Activated CD8-positive, alpha-beta memory T cell treated with anti-CD3 and anti-CD28 coated beads, Interleukin-2, amount 50 U/mL, for 48 hours (primary cell): ENCODE measurements around the gene BBX.
"Not testable (repeated sequence)": the region's sequence is repeated elsewhere in the genome, so short reads cannot be mapped to it uniquely, and the experiment has no call there.

Source experiments
- DNase-seq: peaks from one replicate; pipeline ENCODE4 v3.0.0-alpha.2; 2020

The BBX gene

DNA sequence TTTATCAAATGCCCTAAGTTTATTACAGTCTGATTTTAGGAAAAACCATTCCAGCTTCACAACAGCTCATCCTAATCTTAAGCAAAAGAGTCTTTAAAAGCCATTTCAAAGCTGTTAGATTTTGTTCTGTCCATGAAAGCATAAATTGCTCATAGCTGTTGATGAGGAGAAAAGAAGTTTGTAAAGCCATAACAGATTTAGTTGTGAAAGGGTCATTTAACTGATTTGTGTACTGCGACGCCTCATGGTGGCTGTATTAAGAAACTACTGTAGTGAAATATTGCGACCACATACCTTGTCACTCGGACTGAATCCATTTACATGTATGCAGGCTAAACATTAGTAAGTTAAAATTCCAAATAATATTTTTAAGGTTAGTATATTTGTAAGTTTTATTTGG lies 20.9 kb downstream of the BBX start:
- no peak for DNase-seq

DNA sequence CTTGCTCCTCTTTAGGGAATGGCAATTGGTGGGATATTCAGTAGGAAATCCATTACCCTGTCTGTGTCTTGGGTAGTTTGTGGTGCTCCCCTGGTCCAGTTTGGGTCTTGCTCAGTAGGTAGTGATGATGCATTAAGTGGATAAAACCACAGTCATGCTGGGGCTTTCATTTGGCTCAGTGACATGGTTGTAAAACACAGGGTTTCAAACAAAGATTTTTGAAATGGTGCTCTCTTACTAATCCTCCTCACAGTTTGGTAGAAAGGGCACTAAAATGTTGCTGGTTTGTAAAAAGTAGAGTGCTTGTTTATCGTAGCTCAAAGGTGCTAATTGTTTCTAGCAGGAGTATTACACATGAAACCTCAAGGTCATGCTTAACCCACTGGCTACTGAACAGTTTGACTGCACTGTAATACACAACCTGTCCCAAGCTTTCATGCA lies 22.9 kb downstream of the BBX start:
- no peak for DNase-seq

DNA sequence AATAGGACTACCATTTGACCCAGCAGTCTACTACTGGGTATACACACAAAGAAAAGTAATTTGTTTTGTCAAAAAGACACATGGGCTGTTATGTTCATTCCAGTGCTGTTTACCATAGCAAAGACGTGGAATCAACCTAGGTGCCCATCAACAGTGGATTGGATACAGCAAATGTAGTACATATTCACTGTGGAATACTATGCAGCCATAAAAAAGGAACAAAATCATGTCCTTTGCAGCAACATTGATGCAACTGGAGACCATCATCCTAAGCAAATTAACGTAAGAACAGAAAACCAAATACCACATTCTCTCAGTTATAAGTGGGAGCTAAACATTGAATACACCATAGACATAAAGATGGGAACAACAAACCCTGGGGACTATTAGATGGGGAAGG lies 25.8 kb downstream of the BBX start:
- DNase-seq: no peak

DNA sequence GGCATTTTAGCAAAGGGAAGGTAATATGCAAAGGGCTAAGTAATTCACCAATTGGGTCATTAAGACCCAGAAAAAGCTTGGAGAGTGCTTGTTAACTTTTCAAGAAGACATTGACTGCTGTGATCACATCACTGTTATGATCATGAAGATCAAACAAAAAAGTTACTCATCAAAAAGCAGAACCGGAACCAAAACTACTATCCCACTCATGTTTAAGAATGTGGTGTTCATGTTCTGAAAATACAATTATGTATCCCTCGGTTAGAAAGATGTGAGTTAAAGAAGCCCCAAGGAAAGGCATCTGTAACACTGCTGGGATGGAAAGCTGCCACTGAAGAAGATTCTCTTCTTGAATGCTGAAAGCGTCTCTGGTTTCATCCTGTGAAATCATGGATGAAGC lies 32.6 kb downstream of the BBX start:
- DNase-seq: no peak

DNA sequence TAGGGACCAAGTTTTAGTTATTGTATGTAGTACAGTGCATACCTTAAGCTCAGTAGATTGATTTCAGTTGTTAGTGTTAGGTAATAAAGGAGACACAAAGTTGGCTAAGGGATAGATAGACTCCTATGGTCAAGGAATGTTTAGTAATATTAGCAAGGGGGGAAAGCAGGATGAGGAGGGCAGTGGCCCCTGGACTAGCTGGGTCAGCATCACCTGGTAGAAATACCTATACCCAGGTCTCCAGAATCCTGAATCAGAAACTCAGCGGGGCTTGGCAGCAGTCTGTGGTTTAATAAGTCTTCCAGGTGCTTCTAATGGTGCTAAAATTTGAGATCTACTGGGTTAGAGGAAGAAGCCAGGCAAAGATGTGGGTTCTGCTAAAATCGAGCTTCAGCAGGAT lies 35.0 kb downstream of the BBX start:
- no peak for DNase-seq

DNA sequence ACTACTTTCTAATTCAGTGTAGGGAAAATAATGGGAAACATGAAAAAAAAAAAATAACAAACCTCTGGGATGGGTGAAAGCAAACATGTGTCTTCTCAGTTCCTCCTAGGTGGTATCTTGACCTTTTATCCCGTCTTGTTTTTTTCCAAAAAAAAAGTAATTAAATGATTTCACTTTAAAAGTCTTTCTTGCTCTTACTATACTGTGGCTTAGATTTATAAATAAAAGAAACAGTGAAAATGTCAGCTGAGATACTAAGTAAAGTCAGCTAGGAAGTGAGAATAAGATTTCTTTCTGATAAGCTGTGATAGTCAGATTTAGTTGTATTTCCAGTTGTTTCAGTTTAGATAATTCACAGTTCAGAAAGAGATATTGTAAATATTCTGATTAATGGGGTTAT lies 37.4 kb downstream of the BBX start:
- DNase-seq: no peak

DNA sequence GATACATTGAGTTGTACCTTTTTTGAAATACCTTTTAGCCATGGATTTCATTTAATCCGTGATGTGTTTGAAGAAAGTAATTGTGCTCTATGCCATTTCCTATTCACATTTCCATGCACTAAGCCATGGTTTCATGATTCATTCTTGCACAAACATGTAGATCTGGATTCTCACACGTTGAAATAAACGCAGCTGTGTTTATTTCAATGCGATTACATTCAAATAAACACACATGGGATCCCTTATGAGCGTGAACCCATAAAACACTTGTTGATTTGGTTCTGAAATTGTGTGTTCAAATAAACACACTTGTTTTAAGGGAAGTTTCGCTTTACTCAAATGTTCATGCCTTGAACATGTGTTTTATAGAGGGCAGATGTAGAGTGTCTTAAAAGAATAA lies 39.2 kb downstream of the BBX start:
- no peak for DNase-seq

DNA sequence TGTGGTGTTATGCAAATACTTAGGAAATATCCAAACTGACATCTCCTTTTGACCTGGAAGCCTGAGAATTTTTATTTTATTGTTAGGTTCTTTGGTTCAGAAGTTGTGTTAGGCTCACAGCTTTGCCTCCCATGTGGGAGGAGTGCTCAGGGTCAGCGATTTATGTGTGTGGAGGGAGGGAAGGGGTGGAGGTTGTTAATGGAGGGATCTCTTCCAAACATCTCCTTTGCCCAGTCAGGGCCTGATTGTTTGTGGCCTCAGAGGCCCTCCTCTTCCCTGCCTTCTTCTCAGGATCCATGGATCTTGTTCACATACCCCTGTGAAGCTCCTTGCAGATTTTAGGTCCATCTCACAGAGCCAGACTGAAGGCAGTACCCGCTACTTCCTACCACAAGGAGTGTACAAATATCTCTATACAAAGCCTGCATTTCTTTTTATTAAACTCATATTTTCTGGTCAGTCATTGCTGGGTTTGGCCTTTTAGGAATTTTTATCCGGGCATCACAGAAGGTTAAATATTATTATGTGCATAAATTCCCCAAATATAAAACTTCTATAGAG lies 40.3 kb downstream of the BBX start:
- DNase-seq: no peak

DNA sequence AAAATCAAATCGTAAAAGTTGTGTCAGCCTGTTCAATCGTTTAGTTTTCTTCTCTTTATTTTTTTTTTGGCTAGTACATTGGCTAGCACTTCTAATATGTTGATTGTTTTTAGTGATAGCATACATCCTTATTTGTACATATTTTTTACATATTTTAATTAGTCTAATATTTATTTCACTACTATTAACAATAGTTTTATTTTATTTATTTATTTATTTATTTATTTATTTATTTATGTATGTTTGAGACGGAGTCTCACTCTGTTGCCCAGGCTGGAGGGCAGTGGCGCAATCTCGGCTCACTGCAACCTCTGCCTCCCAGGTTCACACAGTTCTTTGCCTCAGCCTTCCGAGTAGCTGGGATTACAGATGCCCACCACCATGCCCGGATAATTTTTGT lies 42.5 kb downstream of the BBX start:
- not testable (repeated sequence) for DNase-seq

DNA sequence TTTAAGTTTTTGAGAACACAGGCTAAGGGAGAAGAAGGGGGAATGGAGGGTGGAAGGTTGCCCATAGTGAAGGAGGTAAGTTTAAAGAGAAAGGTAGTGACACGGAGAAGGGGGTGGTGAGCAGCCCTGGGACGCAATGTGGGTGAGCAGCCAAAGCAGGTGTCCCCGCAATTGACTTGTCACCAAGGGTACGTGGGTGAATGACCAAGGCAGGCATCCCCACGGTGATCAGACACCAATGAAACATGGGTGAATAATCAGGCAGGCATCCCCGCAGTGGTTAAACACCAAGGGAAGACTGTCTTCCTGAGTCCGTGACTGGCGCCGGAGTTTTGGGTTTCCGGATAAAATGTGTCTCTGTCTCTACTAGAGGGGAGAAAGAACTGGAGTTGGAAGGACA lies 48.3 kb downstream of the BBX start:
- DNase-seq: not testable (repeated sequence)

DNA sequence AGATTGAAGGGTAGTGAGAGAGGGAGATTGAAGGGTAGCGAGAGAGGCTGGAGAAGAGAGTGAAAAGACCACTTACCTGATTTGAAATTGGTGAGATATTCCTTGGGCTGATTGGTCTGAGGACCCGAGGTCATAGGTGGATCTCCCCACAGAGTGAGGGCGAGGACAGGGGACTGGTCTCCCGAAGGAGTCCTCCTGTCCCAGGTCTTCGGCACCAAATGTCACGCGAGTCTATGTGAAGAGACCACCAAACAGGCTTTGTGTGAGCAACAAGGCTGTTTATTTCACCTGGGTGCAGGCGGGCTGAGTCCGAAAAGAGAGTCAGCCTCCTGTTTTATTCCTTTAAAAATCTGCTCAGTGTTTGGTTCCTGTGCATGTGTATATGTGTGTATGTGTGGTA lies 48.7 kb downstream of the BBX start:
- DNase-seq: not testable (repeated sequence)

DNA sequence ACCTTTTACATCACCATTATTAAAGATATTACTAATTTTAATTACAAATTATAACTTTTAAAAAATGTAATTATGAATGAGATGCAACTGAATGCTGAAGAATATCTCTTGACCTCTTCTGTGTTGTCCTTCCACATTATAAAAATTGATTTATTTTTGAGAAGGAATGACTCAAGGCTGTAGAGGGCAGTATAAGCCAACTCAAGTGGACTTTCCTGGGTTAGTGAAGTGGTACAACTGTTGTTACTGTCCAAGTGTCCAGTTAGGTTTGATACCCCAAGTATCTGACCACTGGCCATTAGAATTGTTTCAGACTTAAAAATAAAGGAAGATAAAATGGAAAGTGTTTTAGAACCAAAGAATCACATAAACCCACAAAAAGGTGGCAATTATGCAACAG lies 51.9 kb downstream of the BBX start:
- DNase-seq: no peak

DNA sequence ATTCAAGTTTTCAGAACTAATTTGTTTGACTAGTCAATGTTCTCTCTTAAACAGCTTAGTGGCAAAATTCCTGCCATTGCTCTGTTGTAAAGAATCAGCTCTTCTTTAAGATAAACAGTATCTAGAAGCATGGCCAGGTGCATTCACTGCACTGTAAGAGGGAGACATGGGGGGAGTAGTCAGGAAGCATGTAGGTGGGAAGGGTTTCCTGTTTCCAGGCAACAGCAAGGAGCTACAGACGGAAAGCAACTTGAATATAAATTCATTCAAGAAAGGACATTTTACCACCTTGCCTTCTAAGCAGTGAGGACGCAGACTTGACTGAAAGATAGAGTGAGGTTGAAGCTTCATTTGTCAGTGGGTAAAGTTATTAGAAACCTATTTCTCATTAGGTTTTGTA lies 55.3 kb downstream of the BBX start:
- DNase-seq: no peak

DNA sequence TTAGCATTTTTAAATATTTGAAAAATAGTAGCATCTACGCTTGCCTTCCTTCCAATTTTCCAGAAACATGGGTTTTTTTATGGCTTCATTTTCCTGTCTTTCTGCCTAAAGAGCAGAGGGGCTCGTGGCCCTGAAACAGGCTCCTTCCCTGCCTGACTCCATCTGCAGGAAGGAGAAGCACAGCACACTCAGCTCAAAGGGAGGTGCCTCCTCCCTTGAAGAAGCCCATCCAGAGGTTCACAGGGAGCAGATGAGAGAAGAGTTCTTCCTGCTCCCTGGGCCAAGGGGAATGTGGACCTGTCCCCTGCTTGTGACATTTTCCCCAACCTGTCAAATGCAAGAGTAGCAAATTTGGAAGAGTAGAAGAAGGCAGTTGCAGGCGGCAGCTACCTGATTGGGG lies 55.8 kb downstream of the BBX start:
- no peak for DNase-seq

DNA sequence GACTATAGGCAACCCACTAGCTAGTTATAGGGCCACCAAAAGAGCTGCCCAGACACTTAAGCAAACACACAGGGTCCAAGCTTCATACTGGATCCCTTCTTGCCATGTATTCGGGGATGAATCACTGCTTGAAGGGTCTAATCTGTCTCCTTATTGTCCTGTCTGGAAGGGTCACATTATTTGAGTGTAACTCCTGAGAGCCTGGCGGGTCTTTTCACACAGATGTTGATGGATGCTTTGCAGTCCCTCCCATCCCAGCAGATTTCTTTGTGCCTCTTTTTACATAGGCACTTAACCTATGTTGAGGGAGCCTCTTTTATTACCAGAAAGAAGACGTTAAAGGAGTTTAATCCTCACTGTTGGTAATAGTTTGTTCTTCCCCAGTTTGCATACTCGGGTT lies 56.6 kb downstream of the BBX start:
- DNase-seq: no peak

DNA sequence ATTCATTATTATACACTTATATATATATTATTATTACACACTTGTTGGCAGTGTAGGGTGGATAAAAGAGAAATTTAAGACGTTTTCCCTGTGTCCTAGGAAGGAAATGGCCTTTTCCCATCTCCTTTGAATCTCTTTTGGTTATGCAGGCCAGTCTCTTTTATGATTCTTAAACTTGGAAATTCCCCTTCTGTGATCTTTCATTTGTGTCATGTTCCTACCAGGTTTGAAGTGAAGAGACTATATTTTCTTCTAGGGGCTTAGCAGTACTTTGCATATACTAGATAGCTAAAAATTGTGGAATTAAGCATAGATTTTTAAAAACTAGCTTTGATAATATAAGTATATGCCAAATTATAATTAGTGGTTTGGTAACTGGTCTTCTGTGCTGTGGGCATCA lies 58.5 kb downstream of the BBX start:
- DNase-seq: no peak

DNA sequence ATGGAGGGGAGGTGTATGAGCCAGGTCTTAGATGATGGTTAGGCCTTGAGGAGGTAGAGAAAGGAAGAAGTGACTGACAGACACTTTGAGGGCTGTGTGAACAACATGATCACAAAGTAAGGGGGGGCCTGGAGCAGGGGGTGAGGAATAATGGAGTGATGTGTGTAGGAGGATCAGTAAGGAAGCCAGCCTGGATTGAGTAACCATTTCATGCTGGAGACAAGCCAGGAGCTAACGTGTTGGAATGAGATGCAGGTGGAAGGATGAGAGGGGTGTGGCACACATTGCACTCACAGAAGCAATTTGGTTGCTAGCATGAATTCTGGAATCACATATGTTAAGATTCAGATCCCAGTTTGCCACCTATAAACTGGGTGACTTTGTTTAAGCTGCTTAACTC lies 65.5 kb downstream of the BBX start:
- no peak for DNase-seq

DNA sequence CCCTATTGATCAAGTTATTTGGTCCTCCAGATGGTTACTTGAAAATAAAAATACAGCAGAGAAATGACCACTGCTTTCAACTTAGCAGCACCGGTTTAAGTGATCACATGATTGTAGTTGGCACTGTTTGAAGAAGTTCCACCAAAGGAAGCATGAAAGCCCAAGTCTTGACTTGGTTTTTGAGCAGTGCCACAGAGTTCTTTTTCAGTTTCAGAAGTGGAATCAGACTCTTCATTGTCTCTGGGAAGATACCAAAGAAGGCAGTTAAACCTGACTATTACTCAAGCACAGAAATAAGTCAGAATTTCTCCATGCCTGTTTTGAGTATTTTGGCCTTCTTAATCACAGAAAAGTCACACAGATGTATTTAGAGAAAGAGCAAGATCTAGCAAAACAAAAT lies 66.7 kb downstream of the BBX start:
- DNase-seq: no peak

DNA sequence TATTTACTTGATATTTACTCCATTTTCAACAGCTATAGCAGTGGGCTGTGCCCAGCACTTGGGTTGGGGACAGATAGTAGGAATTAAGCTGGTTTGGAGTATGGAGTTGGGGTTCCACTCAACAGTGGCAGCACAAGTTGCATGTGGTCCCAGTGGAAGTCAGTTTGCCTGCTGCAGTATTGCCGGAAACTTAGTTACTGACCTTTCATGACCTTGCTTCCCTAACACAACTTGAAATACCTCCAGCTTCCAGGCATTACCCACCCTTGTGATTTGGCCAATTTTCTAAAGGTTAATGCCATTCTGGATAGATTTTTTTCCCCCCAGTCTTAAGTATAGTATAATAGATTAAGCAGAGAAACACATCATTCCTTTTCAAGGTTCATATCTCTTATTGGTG lies 68.0 kb downstream of the BBX start:
- DNase-seq: no peak

DNA sequence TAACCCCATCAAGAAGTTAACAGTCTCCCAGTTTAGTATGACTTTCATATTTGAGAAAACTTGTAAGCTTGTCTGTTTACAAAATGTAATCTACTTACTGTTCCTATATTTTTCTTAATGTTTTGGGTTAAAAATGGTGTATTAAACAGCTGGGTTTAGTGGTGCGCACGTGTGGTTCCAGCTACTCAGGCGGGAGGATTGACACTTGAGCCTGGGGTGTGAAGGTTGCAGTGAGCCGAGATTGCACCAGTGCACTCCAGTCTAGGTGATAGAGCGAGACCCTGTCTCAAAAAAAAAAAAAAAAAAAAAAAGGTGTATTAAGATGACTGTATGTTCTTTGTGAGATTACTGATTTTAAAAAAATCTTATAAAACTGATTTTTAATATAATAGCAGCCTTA lies 69.3 kb downstream of the BBX start:
- DNase-seq: no peak

DNA sequence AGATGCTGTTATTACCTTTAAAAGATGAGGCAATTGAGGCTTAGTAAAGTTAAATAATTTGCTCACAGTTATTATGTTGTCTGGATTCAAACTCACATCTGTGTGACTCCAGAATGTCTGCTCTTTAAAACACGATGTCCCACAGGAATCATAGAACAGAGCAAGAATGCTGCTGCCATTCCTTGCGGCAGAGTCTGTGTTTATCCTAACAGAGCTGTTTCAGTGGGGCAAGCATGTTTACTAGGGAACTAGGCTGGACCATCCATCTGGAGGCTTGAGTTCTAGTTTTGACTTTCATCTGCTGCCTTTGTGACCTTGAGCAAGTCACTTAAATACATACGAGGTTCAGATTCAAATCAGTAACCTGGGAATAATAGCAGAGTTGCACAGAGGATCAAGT lies 72.1 kb downstream of the BBX start:
- no peak for DNase-seq

DNA sequence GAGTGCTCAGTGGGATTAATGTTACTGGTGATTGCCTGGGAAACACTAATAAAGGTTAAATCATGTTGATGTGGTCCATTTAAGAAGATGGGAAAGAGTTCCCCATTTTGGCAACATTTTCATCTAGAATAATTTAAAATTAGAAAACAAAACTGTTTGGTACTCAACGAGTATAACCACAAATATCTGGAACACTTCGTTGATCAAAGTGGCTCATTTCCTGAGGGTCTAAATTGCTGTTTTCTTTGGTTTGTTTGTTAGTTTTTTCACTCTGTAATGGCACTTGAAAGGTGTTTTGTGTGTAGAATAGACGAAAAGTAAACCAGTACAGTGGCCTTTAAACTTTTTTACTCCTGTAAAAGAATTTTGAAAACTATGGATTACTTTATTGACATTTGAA lies 73.9 kb downstream of the BBX start:
- no peak for DNase-seq

DNA sequence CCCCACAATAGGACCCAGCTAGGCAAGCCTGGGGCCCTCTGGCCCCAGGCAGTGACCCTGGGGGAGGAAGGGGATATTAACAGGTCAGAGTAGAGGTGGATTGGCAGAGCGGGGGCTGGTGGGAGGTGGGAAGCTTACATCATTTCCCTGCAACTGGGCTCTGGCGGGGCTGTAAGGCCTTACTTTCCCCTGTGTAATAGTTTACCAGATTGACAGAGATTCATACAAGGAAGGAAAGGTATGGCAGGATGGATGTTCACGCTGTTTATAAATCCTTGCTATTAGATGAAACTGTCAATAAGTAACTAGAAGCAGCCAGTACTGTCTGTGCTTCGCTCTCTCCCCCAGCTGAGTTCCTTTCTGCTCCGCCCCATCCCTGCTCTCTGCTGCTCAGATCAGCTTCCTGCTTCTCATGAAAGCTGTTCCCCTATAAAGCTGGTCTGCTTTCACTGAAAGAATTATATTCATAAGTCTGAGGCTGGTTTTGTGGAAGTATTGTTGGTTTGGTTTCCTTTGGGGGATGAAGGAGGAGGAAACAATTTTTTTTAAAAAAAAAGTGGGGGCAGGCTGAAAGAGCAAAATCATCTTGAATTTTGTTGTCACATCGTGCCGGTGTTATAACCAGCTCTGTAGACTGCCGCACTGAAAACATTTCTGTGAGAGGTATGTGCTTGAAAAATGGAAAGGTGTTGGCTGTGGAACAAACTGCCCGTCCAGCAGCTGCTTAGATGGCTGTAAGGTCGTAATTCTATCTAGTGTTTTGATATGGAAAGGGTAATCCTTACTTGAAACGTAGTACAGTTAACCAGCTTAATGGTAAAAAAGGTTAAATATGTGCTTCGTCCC lies 76.4 kb downstream of the BBX start:
- DNase-seq: peak; percentile 67

DNA sequence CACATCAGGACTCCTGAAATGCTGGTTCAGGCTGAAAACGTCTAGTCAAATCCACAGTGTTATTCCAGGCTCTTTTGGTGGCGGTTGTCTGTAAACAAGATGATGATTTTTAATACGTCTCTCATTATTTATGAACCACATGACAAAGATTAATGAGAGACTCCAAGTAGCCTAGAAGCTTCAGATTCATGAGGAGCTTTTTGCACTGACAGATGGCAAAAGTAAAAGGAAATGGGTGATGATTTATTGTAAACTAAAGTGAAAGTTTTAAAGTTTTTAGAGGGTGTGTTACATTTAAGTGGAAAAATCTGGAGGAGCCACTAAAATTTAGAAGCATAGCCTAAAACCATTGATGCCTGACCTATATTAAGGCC lies 77.0 kb downstream of the BBX start:
- no peak for DNase-seq

DNA sequence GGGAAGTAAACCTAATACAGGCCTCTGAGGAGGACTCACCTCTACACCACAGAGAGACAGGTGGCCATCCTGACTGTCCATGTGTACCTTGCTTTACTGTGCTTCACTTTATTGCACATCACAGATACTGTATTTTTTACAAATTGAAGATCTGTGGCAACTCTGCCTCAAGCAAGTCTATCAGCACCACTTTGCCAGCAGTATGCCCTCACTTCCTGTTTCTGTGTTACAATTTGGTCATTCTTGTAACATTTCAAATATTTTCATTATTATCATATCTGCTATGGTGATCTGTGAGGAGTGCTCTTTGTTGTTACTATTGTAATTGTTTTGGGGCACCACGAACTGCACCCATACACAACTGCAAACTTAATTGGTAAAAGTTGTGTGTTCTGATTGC lies 78.0 kb downstream of the BBX start:
- no peak for DNase-seq
